HepG2 (cell line): Measurements from ENCODE around the gene SPRYD3. TPM values are rescaled to one million over a fixed set of nuclear protein-coding genes. Genes with fewer than 3 reads are reported as not detected.

Source experiments
- CCDC6 ChIP-seq: sonication (generic); formaldehyde crosslinking; IDR thresholded peaks from 2 replicates; pipeline ENCODE4 v1.8.1; 2022; ENCODE audit warnings: mild to moderate bottlenecking, missing genetic modification reagents, moderate library complexity
- ELF1 ChIP-seq: sonication (generic); formaldehyde crosslinking; IDR thresholded peaks from 2 replicates; pipeline ENCODE4 v1.4.0; 2020; ENCODE audit warnings: missing genetic modification reagents
- GABPA ChIP-seq, 2 experiments: IDR thresholded peaks; 2 replicates each; pipeline ENCODE4 v1.6.1; 2011 to 2016; ENCODE audit warnings: low read depth in 2 of 2, low read length in 1 of 2, missing biosample characterization in 1 of 2, missing genetic modification characterization in 1 of 2
- PHF21A ChIP-seq: sonication (generic); formaldehyde crosslinking; IDR thresholded peaks from 2 replicates; pipeline ENCODE4 v1.5.0; 2020; ENCODE audit warnings: mild to moderate bottlenecking, missing genetic modification reagents
- ZNF136 ChIP-seq: sonication (generic); formaldehyde crosslinking; IDR thresholded peaks from 2 replicates; pipeline ENCODE4 v1.8.1; 2022; ENCODE audit warnings: low read depth, mild to moderate bottlenecking, moderate library complexity, missing genetic modification reagents
- ZNF335 ChIP-seq: sonication (generic); formaldehyde crosslinking; IDR thresholded peaks from 2 replicates; pipeline ENCODE4 v1.4.0; 2020; ENCODE audit warnings: missing genetic modification reagents
- ZNF614 ChIP-seq: IDR thresholded peaks from 2 replicates; pipeline ENCODE4 v1.6.1; 2018; ENCODE audit warnings: missing biosample characterization, missing genetic modification reagents, inconsistent platforms, borderline replicate concordance
- ZNF891 ChIP-seq: sonication (generic); formaldehyde crosslinking; IDR thresholded peaks from 2 replicates; pipeline ENCODE4 v1.5.0; 2020; ENCODE audit warnings: mild to moderate bottlenecking, missing genetic modification reagents
- polyA plus RNA-seq, 8 experiments: library from polyadenylated mRNA; depleted of rRNA in 3 of 8; stranded (reverse) in 7 of 8; unstranded in 1 of 8; fragments of >200 nt; fragmentation: Illumina TruSeq in 4 of 8; extraction: Trizol in 4 of 8; gene quantifications; 2 replicates each; pipeline versions ENCODE4 v1.2.1 to v1.2.3, GENCODE V29; 2011 to 2016; ENCODE audit warnings: low read depth in 4 of 8, missing spikeins in 1 of 8, mixed read lengths in 1 of 8; ENCODE audit not compliant: insufficient read depth in 1 of 8
- total RNA-seq, 5 experiments: library from RNA; depleted of rRNA; stranded (reverse); fragments of >200 nt; fragmentation: Illumina TruSeq; extraction: Trizol; gene quantifications; 2 replicates each; pipeline ENCODE4 v1.2.3, GENCODE V29; 2016; ENCODE audit warnings: low read depth in 1 of 5
- TF ChIP-seq, protein P1 (sequence below): sonication (generic); formaldehyde crosslinking; IDR thresholded peaks from 2 replicates; pipeline ENCODE4 v1.8.0; 2022; ENCODE audit warnings: mild to moderate bottlenecking, missing genetic modification reagents
- TF ChIP-seq, protein P2 (sequence below): sonication (generic); formaldehyde crosslinking; IDR thresholded peaks from 2 replicates; pipeline ENCODE4 v1.4.0; 2020; ENCODE audit warnings: low read depth, missing genetic modification reagents

The SPRYD3 gene
- total and polyA plus RNA-seq, 2 of the 13 experiments (the other 11 are each of a cell fraction or from before 2014, with no cell fraction given): 9.0 to 9.2 TPM

DNA sequence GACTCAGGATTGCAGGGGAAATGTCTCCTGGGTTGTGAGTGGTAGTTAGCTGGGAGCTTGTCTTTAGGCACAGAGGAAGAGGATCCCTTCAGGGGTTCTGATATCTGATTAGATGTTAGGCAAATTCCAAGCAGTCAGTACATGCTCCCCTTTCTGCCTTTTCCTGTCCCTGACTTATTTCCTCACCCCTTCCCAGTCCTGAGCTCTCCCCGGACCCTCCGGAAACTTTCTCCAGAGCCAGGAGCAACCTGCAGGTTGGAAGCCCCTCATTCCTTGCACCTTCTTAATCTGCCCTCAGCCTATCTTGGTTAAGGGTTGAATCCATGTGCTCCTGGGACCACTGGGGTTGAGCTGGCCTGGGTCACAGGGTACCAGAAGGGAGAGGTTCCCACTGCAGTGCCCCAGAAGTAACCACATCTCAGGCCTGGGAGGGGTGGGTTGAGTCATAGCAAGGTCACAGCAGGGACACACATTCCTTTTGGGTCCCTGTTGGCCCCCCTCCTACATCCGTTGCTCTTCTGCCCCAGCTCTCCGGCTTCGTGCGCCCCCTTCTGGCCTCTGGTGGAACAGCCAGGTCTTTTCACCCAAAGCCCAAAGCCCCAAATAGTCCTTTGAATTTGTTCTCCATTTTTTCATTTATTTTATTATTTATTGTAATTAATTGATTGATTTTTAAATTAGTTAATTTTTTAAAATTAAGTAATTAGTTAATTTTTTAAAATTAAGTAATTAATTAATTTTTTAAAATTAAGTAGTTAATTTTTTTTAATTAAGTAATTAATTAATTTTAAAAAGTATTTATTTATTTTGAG is 20.1 kb upstream of the SPRYD3 start (continued):
- TF ChIP-seq, protein P1, sequence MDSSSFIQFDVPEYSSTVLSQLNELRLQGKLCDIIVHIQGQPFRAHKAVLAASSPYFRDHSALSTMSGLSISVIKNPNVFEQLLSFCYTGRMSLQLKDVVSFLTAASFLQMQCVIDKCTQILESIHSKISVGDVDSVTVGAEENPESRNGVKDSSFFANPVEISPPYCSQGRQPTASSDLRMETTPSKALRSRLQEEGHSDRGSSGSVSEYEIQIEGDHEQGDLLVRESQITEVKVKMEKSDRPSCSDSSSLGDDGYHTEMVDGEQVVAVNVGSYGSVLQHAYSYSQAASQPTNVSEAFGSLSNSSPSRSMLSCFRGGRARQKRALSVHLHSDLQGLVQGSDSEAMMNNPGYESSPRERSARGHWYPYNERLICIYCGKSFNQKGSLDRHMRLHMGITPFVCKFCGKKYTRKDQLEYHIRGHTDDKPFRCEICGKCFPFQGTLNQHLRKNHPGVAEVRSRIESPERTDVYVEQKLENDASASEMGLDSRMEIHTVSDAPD (CRISPR knock-in tag): no peak
- TF ChIP-seq ZNF891 (CRISPR knock-in tag): 0 out of 2 replicates have a peak, but pooled peaks have one; percentile 37
- no peak for TF ChIP-seq GABPA (IDR thresholded peaks at IDR 0.05; ENCODE audit: low read depth, low read length)
- peak; percentile 29; the same call in 1 of the 2 replicates for TF ChIP-seq GABPA (CRISPR knock-in tag; IDR thresholded peaks at IDR 0.05; ENCODE audit: low read depth)
- TF ChIP-seq, protein P2, sequence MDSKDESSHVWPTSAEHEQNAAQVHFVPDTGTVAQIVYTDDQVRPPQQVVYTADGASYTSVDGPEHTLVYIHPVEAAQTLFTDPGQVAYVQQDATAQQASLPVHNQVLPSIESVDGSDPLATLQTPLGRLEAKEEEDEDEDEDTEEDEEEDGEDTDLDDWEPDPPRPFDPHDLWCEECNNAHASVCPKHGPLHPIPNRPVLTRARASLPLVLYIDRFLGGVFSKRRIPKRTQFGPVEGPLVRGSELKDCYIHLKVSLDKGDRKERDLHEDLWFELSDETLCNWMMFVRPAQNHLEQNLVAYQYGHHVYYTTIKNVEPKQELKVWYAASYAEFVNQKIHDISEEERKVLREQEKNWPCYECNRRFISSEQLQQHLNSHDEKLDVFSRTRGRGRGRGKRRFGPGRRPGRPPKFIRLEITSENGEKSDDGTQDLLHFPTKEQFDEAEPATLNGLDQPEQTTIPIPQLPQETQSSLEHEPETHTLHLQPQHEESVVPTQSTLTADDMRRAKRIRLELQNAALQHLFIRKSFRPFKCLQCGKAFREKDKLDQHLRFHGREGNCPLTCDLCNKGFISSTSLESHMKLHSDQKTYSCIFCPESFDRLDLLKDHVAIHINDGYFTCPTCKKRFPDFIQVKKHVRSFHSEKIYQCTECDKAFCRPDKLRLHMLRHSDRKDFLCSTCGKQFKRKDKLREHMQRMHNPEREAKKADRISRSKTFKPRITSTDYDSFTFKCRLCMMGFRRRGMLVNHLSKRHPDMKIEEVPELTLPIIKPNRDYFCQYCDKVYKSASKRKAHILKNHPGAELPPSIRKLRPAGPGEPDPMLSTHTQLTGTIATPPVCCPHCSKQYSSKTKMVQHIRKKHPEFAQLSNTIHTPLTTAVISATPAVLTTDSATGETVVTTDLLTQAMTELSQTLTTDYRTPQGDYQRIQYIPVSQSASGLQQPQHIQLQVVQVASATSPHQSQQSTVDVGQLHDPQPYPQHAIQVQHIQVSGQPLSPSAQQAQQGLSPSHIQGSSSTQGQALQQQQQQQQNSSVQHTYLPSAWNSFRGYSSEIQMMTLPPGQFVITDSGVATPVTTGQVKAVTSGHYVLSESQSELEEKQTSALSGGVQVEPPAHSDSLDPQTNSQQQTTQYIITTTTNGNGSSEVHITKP (CRISPR knock-in tag): peak; percentile 91
- TF ChIP-seq ELF1 (CRISPR knock-in tag): peak; percentile 21; the same call in 1 of the 2 replicates
- TF ChIP-seq ZNF335 (CRISPR knock-in tag): 0 out of 2 replicates have a peak, but pooled peaks have one; percentile 41
- TF ChIP-seq PHF21A (CRISPR knock-in tag): peak; percentile 50; the same call in 1 of the 2 replicates
- TF ChIP-seq ZNF614: 0 out of 2 replicates have a peak, but pooled peaks have one; percentile 45
- no peak for TF ChIP-seq ZNF136 (CRISPR knock-in tag)
- TF ChIP-seq CCDC6 (CRISPR knock-in tag): peak; percentile 67
- TF ChIP-seq, all 625 proteins: peak for 96
